Brain microvascular endothelial cell (primary cell): ENCODE data around the gene DNAL1.

Experiments
- DNase-seq: peaks from one replicate; pipeline ENCODE4 v3.0.0-alpha.2; 2020
- H3K27ac ChIP-seq: fragments of 250-450 bp; sonication (Bioruptor Pico); 2 replicates; pipeline ENCODE4 v1.5.1; 2020; ENCODE audit warnings: mild to moderate bottlenecking, moderate library complexity
- H3K27me3 ChIP-seq: fragments of 250-450 bp; sonication (Bioruptor Pico); replicated peaks from 2 replicates; pipeline ENCODE4 v1.5.1; 2020; ENCODE audit warnings: mild to moderate bottlenecking
- H3K36me3 ChIP-seq: fragments of 250-450 bp; sonication (Bioruptor Pico); replicated peaks from 2 replicates; pipeline ENCODE4 v1.5.1; 2020; ENCODE audit warnings: mild to moderate bottlenecking
- H3K4me3 ChIP-seq: 2 replicates; pipeline ENCODE4 v1.5.1; 2011; ENCODE audit warnings: low read depth, mild to moderate bottlenecking, control low read depth, low read length, moderate library complexity
- CTCF ChIP-seq: IDR thresholded peaks from 2 replicates; pipeline ENCODE4 v1.5.1; 2011; ENCODE audit warnings: low read depth, mild to moderate bottlenecking, moderate library complexity, low read length, control low read depth, inconsistent platforms; ENCODE audit errors: missing control alignments
- in situ Hi-C: cut with HindIII; loops from 2 replicates; pipeline ENCODE4 v1.10.0; 2017; ENCODE audit warnings: low sequenced_read_pairs, low pct_ligation_motif_present

The DNAL1 gene

GRCh38 chr14:73739174-73739898 is 94.5 kb downstream of the DNAL1 start:
- Histone ChIP-seq H3K27me3 (no peaks in the 10 kb centered on the region), H3K36me3 (peaks cover 40% of the 10 kb centered on the region), H3K27ac (no peak overlapping the region), H3K4me3 (no peak overlapping the region)
- in situ Hi-C loops = no loop called here
- TF ChIP-seq CTCF = no peak
- no peak for DNase-seq

GRCh38 chr14:73739899-73740617 is 95.3 kb downstream of the DNAL1 start:
- H3K36me3 ChIP-seq = peaks cover 36% of the 10 kb centered on the region
- no peaks in the 10 kb centered on the region for H3K27me3 ChIP-seq
- DNase-seq = no peak
- TF ChIP-seq CTCF = no peak
- H3K4me3 ChIP-seq = no peak overlapping the region
- no peak overlapping the region for H3K27ac ChIP-seq
- in situ Hi-C loops = no loop called here

- Histone ChIP-seq H3K27ac (peak overlapping the region; percentile 19), H3K36me3 (peaks cover 31% of the 10 kb centered on the region), H3K4me3 (no peak overlapping the region), H3K27me3 (no peaks in the 10 kb centered on the region)
- TF ChIP-seq CTCF = no peak
- in situ Hi-C loops = no loop called here
- no peak for DNase-seq
Measured at GRCh38 chr14:73740618-73741326, 96.0 kb downstream of the DNAL1 start.

GRCh38 chr14:73741386-73741875 is 96.6 kb downstream of the DNAL1 start:
- Histone ChIP-seq H3K36me3 (peaks cover 27% of the 10 kb centered on the region), H3K4me3 (peak overlapping the region; percentile 31), H3K27me3 (no peaks in the 10 kb centered on the region), H3K27ac (peak overlapping the region; percentile 19)
- peak; percentile 55 for DNase-seq
- no peak for TF ChIP-seq CTCF
- in situ Hi-C loops = no loop called here

GRCh38 chr14:73741876-73742519 is 97.2 kb downstream of the DNAL1 start:
- in situ Hi-C loops = no loop called here
- Histone ChIP-seq H3K27ac (peak overlapping the region; percentile 19), H3K36me3 (peaks cover 27% of the 10 kb centered on the region), H3K27me3 (no peaks in the 10 kb centered on the region), H3K4me3 (peak overlapping the region; percentile 9)
- TF ChIP-seq CTCF = no peak
- DNase-seq = no peak
